Activated CD4-positive, alpha-beta T cell treated with anti-CD3 and anti-CD28 coated beads, Interleukin-2, Interleukin-4, amounts not matched to agents 100 ng/mL and 50 ng/mL, durations not matched to agents 16 hours and 8 hours (primary cell): Measurements from ENCODE around the gene GALNT6.

Experiments used
- DNase-seq: peaks from one replicate; pipeline ENCODE4 v3.0.0-alpha.2; 2020; ENCODE audit warnings: low spot score

GALNT6 gene

DNA sequence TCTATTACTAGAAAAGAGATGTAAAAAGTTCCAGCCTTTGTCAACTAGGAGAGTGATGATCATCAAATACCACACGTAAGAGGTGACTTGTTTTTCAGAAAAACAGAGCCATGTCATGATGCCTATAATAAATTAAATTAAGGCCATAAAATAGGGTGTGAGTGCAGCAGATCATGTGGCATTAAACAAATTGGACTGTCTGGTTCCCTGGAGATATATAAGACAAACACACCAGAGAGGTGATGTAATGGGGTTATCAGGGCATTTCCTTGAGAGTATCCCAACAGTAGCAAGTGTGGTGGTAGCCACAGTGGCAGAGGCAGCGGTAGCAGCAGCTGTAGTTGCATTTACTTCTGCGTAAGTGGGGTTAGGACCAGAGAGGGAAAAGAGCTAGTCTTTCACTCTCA lies 14.6 kb upstream of the GALNT6 start:
- DNase-seq = no peak

GRCh38 chr12:51404627-51405026 lies 13.4 kb upstream of the GALNT6 start:
- no peak for DNase-seq

DNA sequence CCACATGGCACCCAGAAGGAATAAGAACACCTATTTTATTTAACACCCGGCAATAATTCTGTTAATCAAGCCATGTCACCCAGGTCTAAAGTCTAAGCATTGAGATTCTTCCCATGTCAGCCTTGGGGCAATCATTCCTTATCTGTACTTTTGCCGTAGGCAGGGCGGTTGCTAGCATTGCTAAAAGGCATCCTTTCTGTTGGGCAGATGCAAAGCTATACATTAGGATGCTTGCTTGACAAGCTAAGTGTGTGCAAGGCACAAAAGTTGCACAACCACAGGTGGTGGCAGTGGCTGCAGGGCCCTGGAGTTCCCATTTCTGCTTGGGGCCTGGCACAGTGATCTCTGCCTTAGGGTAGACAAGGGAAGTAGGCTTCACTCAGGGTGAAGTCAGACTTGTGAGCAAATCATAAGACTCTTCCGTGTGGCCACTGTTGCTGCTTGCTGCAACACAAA lies 12.5 kb upstream of the GALNT6 start:
- no peak for DNase-seq

GRCh38 chr12:51403159-51403558 lies 12.0 kb upstream of the GALNT6 start:
- DNase-seq = no peak

DNA sequence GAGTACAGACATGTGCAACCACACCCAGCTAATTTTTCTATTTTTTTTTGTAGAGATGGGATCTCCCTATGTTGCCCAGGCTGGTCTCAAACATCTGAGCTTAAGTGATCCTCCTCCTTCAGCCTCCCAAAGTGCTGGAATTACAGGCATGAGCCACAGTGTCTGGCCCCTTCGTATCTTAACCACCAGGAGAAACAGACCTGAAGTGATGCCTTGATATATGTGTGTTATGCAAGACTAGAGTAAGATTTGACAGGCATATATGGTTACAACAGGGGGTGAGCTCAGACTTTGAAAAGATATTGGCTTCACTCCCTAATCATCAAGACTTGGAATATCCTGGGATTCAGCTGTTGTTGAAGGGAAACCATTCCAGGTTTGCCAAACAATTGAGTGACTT lies 10.7 kb upstream of the GALNT6 start:
- DNase-seq = no peak

DNA sequence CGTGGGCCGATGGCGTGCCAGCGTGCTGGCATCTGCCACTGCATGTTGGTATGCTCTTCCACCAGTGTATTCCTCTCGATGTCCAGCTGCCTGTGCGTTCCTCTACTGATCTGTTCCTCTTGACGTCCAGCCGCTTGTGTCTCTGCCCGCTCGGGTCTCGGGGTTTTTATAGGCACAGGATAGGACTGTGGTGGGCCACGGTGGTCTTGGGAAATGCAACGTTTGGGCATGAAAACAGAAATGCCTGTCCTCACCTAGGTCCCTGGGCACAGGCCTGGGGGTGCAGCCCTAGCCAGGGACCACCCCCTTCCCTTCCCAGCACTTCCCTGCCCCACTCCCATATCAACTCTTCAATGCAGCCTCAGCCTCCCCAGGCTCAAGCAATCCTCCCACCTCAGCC lies 10.3 kb upstream of the GALNT6 start:
- no peak for DNase-seq

GRCh38 chr12:51401020-51401419 lies 9.8 kb upstream of the GALNT6 start:
- DNase-seq = no peak

- no peak for DNase-seq
Observed at GRCh38 chr12:51399891-51400290, 8.7 kb upstream of the GALNT6 start.

GRCh38 chr12:51397670-51398069 lies 6.5 kb upstream of the GALNT6 start:
- no peak for DNase-seq

DNA sequence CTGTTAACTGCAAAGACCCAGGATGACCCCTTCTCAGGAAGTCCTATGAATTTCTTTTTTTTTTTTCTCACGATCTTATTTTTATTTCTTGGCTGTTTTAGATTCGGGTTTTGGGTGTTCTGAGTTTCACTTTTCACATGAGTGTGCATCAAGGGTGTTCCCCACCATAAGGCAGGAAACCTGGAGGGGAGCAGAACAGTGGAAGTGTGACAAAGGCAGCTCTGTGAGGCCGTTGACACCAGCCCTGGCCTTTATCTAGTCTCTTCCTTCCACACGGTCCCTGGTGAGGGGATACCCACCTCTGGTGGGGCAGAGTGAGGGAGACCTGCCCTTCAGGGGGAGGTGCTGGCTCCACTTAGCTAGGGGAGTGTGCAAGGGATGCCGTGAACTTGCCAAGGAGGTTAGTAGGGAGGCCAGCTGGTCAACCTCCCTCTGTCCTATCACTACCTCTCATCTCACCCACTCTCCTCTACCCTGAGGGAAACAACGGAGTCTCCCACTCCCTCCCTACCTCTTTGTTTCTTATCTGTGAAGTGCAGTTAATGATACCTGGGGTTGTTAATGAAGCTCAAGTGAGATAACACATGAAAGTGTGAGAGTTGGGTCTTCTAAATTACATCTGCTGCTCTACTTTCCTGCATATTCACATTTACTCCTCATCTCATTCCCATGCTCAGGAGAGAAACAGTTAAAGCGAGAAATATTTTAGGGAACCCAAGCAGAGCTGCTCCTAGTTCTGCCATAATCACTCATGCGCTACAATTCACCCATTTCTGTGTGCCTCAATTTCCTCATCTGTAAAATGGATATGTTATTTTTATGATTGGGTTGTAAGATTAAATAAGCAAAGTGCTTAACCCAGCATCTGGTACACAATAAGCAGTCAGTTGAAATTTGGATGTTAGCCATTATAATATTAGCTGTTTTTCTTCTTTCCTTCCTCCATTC lies 4.4 kb upstream of the GALNT6 start:
- DNase-seq = peak; percentile 61

DNA sequence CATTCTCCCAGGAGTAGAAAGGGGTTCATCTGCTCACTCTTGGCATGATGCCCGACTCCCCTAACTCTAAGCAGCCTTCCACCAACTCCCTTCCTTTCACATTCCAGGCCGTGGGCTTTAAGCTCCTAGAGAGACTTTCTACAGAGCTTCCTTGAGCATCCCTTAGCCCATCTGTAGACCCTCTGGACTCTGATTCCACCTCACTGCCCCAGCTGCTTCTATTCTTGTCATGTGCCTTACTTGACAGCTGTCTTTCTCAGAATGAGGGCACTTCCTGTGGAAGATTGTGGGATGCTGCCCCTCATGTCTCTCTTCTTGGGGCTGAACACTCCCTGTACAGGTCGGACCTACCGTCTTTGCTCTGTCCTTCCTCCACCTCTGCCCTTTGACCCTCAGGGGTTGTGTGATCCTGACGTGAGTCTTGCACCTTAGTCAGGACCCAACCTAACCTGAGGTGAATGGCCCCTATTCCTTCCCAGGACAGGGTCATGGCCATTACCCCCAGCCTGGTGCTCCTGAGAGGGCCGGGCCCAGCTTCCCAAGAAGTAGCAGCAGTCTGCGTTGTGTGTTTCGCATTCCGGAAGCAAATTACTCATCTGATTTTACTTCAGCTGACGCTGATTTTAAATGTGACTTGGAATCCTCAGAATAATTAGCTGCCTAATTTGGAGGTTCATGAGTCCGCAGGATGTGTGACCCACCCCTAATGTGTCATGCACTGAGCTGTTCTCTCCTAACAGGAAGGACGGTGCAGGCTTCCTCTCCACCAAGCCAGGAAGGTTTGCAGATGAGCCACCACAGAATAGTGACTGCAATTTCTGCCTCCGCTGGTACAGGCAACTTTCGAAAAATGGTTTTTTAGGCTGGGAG lies 2.7 kb upstream of the GALNT6 start:
- DNase-seq = peak; percentile 72

- peak; percentile 24 for DNase-seq
Observed at GRCh38 chr12:51392556-51393237, 1.5 kb upstream of the GALNT6 start.

- DNase-seq = no peak
Observed at GRCh38 chr12:51390891-51391282, 319 bp downstream of the GALNT6 start.

DNA sequence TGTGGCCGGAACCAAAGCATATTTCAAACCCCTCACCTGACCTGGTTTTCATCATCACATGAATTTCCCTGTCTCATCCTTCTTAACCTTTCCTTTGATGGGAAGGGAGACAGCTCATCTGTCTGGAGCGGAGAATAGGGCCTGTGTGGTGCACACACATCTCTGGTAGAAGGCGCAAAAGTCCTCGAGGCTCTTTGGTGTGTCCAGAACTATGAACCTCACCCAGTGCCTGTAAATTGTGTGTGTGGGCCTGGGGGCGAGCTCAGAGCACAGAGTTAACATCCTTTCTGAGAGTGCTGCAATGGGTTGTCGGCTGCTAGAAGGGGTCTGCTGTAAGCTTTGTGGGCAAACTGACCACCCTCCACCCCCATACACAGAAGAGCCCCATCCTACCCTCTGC lies 749 bp downstream of the GALNT6 start:
- DNase-seq = no peak

DNA sequence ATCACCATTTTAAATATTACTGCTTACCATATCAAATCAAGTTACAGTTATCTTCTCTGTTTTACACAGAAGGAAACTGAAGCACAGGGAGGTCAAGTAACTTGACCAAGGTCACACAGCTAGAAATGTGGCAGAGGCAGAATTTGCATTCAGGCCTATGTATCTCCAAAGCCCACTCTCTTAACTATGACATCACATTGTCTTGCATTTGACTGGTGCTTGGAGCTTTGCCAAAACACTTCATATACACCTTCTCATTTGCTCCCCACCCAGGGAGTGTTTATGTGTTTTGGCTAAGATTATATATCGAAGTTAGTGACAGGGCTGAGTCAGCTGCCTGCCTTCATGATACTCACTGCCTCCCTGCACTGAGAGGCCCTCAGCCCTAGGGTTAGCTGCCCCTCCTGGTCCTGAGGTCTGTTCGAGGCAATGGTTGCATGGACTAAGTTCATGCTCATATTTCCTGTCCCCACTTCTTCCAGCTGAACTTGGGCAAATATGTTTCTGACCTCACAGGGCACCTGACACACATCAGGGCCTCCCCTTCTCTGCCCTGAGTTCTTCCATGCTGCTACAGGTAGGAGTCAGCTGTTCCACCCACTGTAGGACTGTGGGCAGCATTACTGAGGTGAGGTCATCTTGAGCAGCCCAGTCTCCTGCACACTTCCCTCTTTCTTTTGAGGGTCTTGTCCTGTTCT lies 1.8 kb downstream of the GALNT6 start:
- DNase-seq = no peak

GRCh38 chr12:51388846-51389245 lies 2.4 kb downstream of the GALNT6 start:
- DNase-seq = no peak

DNA sequence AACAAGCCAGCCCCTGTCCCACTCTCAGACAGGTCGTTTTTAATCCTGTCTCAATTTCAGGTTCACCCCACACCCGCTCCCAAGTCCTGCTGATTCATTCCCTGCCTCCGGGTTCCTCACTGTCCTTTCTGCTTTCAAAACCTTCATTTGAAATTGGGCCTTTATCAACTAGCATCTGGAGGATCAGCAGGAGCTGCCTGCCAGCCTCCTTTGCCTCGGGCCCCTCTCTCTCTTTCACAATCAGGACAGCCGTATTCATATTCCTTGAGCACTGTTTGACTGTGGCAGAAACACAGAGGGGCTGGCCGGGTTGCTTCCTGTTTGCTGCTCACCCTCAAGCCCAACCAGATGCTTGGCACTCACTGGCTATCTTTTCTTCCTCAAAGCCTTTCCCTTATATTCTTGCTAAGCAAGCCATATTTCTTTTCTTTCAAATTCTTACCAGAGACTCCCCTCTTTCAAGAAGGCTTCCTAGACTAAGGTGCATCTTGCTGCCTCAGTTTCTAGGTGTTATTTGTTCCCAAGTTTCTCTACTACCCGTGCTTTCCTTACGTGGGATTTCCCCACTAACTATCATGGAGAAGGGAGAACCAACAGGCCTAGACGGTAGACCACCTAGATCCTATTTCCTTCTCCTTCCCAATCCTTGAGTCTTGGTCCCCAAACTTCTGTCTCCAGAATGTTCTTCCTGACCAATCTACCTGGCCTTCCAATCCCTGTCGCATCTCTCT lies 3.0 kb downstream of the GALNT6 start:
- DNase-seq = no peak

- DNase-seq = no peak
Observed at GRCh38 chr12:51386351-51386750, 4.9 kb downstream of the GALNT6 start.

DNA sequence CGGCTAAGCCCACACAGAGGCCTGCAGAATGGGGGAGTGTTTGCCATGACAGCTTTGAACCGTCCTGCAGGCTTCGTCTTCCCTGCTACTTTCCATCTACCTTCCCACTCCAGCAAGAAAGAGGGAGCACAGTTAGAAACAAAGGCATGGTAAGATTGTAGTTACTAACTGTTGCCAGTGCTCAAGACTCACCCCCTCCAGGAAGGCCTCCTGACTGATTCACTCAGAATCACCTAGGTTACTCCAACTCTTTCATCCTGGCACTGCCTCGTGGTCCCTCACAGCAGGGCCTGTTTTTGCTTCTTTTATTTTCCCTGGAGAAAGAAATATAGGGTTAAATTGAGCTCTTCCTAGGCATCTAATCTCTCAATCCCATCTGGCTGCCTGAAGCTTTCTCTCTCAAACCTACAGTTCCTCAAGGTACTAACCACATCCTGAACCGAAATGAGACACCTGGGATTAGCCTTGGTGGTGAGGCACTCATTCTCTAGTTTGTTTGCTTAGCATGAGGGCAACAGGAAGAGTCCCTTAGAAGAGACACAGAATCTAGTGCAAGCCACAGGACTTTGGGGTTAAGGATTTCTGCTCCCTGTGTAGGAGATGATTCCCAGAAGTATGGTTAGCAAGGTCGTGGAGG lies 7.8 kb downstream of the GALNT6 start:
- DNase-seq = no peak

- no peak for DNase-seq
Observed at GRCh38 chr12:51382173-51382572, 9.0 kb downstream of the GALNT6 start.
